ENCODE data around the gene BMP7.

The BMP7 gene

DNA sequence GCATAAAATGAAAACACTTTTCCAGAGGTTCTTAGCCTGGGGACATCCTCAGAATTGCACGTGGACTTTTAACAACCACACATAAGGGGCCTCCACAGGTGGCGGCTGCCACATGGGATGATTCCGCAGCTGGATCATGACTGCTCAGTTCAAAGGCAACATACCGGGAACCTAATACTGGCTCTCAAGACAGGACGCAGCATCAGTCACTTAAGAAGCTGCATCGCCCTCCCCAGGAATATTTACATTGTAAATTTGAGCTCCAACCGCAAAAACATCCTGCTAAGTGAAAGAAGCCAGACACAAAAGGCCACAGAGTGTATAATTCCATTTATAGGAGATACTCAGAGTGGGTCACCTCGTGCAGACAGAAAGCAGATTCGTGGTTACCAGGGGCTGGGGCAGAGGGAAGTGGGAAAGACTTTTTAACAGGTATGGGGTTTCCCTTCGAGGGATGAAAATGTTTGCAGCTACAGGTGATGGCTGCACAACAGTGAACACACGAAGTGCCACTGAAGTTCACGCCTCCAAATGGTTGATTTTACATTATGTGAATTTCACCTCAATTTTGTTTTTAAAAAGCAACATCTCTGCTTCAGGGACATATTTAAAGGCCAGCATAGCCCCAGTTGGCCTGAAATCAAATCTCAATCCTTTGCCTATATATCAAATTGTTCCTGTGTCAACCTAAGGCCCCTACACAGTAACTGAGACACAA is 141.5 kb downstream of the BMP7 start:
- no peak for DNase-seq (ENCODE audit: low read depth)

DNA sequence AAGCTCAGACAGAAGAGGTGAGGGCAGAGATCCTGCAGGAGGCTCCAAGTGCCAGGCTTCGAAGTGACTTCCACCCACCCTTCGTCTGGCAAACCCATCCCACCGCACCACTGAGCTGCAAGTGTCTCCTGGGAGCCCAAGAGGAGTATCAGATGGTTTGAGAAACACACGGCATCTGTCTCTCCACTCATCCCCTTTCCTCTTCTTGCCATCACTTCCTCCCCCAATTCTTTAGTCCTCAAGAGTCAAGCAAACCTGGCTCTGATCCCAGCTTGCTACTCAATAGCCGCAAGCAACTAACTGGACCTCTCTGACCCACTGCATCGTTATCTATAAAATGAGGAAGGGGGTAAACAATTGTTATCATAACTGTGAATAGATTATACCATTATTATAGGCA is 142.1 kb downstream of the BMP7 start:
- no peak for DNase-seq (ENCODE audit: low read depth)

DNA sequence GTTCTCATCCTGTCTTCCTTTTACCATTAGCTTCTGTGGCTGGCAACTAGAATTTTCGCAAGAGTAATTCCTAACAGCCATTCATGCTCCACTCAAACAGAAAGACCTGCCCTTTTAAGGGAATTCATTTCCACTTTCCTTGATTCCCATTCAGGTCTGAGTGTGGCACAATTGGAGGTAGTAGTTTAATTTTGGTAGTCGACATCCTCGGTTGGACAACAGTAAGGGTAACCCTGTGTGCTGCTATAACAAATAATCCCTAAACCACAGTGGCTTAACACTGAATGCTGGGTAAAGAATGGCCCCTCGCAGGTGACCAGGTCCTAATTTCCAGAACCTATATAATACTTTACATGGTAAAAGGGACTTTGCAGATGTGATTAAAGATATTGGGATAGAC is 142.9 kb downstream of the BMP7 start:
- no peak for DNase-seq (ENCODE audit: low read depth)

DNA sequence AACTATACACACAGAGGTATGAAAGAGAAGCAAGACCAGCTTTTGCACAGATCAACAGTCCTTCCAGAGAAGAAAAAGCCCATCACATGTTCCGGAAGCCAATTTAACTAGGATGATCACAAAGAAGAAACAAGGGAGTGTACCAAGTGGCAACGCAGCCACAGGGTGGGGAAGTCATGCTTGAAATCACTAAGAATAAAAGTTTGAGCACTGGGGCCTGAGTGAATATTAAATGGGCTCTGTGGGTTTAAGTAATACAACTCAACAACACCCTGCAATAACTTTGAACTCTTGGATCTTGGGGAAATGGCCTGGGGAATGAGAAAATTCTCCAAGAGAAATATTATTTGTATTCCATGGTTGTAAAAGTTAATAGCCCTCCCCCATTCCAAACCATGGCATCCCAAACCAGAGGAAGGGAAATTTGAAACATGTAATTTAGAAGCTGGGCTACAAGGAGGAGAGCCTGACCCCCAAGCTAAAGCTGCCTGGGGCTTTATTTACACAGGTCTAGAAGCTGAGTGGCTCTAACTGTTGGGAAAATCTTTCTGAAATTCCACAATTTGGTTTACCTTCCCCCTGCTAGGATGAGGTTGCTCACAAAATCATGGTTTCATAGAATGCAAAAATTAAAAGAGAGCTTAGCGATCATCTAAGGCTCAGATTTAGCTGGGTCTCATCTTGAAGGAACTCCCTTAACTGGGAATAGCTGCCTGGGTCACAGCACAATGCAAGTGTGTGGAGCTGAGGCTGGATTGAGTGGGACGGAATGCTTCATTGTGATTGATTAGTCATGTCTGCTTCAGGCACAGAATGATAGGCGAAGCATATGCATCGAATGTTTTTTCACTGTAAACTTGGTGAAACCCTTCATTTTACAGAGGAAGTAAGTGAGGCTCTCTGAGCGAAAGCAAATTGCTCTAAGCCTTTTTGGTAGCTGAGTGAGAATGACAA is 143.6 kb downstream of the BMP7 start:
- no peak for DNase-seq (ENCODE audit: low read depth)

- no peak for DNase-seq (ENCODE audit: low read depth)
These were observed 147.5 kb downstream of the BMP7 start for GRCh38 chr20:57118964-57119363.

All from fibroblast of the conjunctiva (primary cell).